Prostate gland (tissue), 2 donors: Measurements from ENCODE around the gene CCSER2. TPM values are rescaled to one million over a fixed set of nuclear protein-coding genes. Genes with fewer than 3 reads are reported as not detected.

Source experiments
- DNase-seq: peaks from one replicate; pipeline ENCODE4 v3.0.0-alpha.2; 2019; ENCODE audit warnings: low spot score
- H3K27ac ChIP-seq, 2 donors: fragments of 200-600 bp; sonication (generic); 2 replicates each; pipeline ENCODE4 v1.5.1; 2017 to 2019
- H3K27me3 ChIP-seq: fragments of 200-600 bp; sonication (generic); replicated peaks from 2 replicates; pipeline ENCODE4 v1.5.1; 2019; ENCODE audit not compliant: insufficient read depth
- H3K36me3 ChIP-seq, 2 donors: fragments of 200-600 bp; sonication (generic); 1 replicate in 1 of 2; 2 replicates in 1 of 2; pipeline versions ENCODE4 v1.5.1 to v1.8.1; 2017 to 2019
- H3K4me1 ChIP-seq: fragments of 200-600 bp; sonication (generic); replicated peaks from 2 replicates; pipeline ENCODE4 v1.5.1; 2019
- H3K4me3 ChIP-seq, 2 donors: fragments of 200-600 bp; sonication (generic); 2 replicates each; pipeline ENCODE4 v1.5.1; 2017 to 2019
- H3K9me3 ChIP-seq: fragments of 200-600 bp; sonication (generic); 2 replicates; pipeline ENCODE4 v1.5.1; 2017
- CTCF ChIP-seq, 4 experiments: fragments of 200-600 bp in 2 of 4; fragments of 450-650 bp in 2 of 4; sonication (generic) in 2 of 4; IDR thresholded peaks; 1 replicate in 3 of 4; 2 replicates in 1 of 4; pipeline ENCODE4 v1.5.1; 2016 to 2019; ENCODE audit warnings: antibody characterized with exemption in 4 of 4, mild to moderate bottlenecking in 2 of 4, moderate library complexity in 2 of 4
- POLR2A ChIP-seq: fragments of 450-650 bp; IDR thresholded peaks from one replicate; pipeline ENCODE4 v1.6.1; 2016; ENCODE audit warnings: antibody characterized with exemption, mild to moderate bottlenecking
- POLR2AphosphoS5 ChIP-seq: sonication (generic); formaldehyde crosslinking; IDR thresholded peaks from one replicate; pipeline ENCODE4 v1.6.1; 2017; ENCODE audit warnings: antibody characterized with exemption
- WGBS: methylation state at CpG from one replicate; pipeline ENCODE4 v1.1.5; 2018; 5-methylcytosine and 5-hydroxymethylcytosine counted together
- intact Hi-C: fragments of 100-400 bp; cut with DNase I; formaldehyde crosslinking; loops from one replicate; pipeline ENCODE4 v1.14.2; 2022
- total RNA-seq, 2 donors: library from RNA; depleted of rRNA; stranded (reverse); fragments of >200 nt; gene quantifications; one replicate each; pipeline ENCODE4 v1.1.0, GENCODE V29; 2016

The CCSER2 gene
- total RNA-seq, 2 donors from 2014 or later, result 30.4 to 53.6 TPM

DNA sequence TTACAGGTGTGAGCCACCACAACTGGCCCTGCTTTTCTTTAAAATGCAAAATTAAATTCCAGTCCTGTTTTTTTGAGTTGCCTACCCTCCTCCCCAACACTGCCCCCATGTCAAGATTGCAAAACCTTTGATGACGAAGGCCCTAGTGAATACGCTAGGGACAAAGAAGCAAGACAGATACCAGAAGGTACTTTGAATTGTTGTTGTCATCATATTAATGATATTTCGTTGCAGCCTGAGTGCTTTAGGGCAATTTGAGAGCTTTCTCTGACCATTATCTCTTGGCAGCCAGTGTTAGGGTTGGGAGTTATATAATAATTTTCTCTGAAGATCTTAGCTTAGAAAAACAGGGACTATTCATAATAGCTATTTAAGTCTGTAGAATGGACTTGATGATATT lies 7.1 kb downstream of the CCSER2 start:
- 78% methylated on average over 3 of the region's 3 CpGs for WGBS
- H3K36me3 ChIP-seq, result no peaks in the 10 kb centered on the region
- no peak overlapping the region for H3K27ac ChIP-seq
- no peak for DNase-seq
- no peaks in the 10 kb centered on the region for H3K27me3 ChIP-seq
- H3K9me3 ChIP-seq, result no peaks in the 10 kb centered on the region
- H3K4me3 ChIP-seq, result no peak overlapping the region
- intact Hi-C loops, result no loop called here
- no peak for TF ChIP-seq POLR2AphosphoS5
- no peaks in the 10 kb centered on the region for H3K4me1 ChIP-seq

GRCh38 chr10:84336406-84337090 lies 8.2 kb downstream of the CCSER2 start:
- H3K4me1 ChIP-seq, result no peaks in the 10 kb centered on the region
- H3K36me3 ChIP-seq, result no peaks in the 10 kb centered on the region
- no peak overlapping the region for H3K4me3 ChIP-seq

DNA sequence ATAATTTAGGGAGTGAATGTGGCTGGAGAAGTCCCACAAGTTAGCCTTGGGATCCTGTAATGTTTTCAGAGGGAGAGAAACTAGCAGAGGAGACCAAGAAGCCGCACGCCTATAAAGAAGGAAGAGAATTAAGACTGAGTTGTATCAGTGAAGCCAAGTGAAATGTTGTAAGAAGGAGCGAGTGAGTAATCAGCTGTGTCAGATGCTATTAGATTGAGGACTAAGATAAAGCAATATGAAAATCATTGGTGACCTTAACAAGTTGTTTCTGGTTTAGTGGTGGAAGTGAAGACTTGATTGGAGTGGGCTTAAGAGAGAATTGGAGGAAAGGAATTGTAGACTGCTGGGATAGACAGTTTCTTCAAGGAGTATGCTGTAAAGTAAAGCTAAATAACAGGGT lies 8.8 kb downstream of the CCSER2 start:
- Histone ChIP-seq H3K9me3 (no peaks in the 10 kb centered on the region), H3K36me3 (no peaks in the 10 kb centered on the region), H3K4me3 (no peak overlapping the region), H3K27ac (no peak overlapping the region), H3K4me1 (no peaks in the 10 kb centered on the region), H3K27me3 (no peaks in the 10 kb centered on the region)
- DNase-seq, result no peak
- intact Hi-C loops, result no loop called here
- TF ChIP-seq POLR2A (no peak), POLR2AphosphoS5 (no peak), CTCF (IDR thresholded peaks at IDR 0.05) (no peak)
- WGBS, result 60% methylated on average over 3 of the region's 3 CpGs

More at GRCh38 chr10:84336406-84337090, 8.2 kb downstream of the CCSER2 start:
- no peak overlapping the region for H3K27ac ChIP-seq
- intact Hi-C loops, result no loop called here
- no peaks in the 10 kb centered on the region for H3K9me3 ChIP-seq
- TF ChIP-seq CTCF (IDR thresholded peaks at IDR 0.05), result no peak
- no peak for TF ChIP-seq POLR2A
- no peak for TF ChIP-seq POLR2AphosphoS5
- 95% methylated on average over 5 of the region's 5 CpGs for WGBS
- DNase-seq, result no peak
- no peaks in the 10 kb centered on the region for H3K27me3 ChIP-seq

DNA sequence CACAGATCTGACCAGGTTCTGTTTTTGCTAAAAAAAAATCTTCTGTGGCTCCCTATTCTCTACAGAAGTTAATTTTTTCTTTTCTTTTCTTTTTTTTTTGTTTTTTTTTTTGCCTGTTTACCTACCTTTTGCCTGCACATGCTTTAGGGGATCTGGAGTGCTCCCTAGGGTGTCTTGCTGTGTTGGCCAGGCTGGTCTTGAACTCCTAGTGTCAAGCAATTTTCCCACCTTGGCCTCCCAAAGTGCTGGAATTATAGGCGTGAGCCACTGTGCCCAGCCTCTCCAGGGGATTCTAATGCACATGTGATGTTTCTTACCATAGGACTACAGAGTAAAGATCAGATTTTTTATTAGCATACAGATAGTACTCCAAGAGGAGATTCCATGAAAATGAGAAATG lies 10.6 kb downstream of the CCSER2 start:
- H3K27ac ChIP-seq, result no peak overlapping the region
- H3K9me3 ChIP-seq, result no peaks in the 10 kb centered on the region
- DNase-seq, result no peak
- no peaks in the 10 kb centered on the region for H3K4me1 ChIP-seq
- TF ChIP-seq POLR2AphosphoS5 (no peak), CTCF (IDR thresholded peaks at IDR 0.05) (no peak), POLR2A (no peak)
- 96% methylated on average over 1 of the region's 1 CpG for WGBS
- no peak overlapping the region for H3K4me3 ChIP-seq
- H3K36me3 ChIP-seq, result no peaks in the 10 kb centered on the region
- intact Hi-C loops, result no loop called here
- no peaks in the 10 kb centered on the region for H3K27me3 ChIP-seq

DNA sequence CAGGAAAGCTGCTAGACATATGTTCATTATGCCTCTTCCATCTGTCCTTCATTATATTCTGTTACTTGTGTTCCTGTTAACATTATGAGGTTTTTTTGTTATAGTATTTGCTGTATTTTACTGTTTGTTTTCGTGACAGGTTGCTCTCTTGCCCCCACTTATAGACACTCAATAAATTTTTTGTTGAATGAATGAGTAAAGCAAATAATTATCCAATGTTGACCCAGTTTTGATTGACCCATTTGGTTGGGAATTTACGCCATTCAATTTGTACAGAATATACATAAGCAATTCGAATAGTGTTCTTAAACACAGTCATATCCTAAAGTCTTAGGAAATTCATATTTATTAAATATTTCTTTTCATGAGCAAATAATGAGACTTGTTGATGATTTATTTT lies 11.8 kb downstream of the CCSER2 start:
- Histone ChIP-seq H3K4me3 (no peak overlapping the region), H3K27me3 (no peaks in the 10 kb centered on the region), H3K36me3 (no peaks in the 10 kb centered on the region), H3K4me1 (no peaks in the 10 kb centered on the region), H3K9me3 (no peaks in the 10 kb centered on the region), H3K27ac (no peak overlapping the region)
- no peak for DNase-seq
- intact Hi-C loops, result no loop called here
- 84% methylated on average over 3 of the region's 3 CpGs for WGBS
- no peak for TF ChIP-seq CTCF (IDR thresholded peaks at IDR 0.05)
- TF ChIP-seq POLR2AphosphoS5, result no peak
- no peak for TF ChIP-seq POLR2A
